KMS-11 (cell line): ENCODE measurements around the gene CFAP299.

Experiments used
- H2AFZ ChIP-seq: fragments of 200-600 bp; sonication (generic); 2 replicates; pipeline ENCODE4 v1.6.1; 2016; ENCODE audit warnings: antibody characterized with exemption, mixed run types, low read depth
- H3K27ac ChIP-seq: fragments of 200-600 bp; sonication (generic); 2 replicates; pipeline ENCODE4 v1.6.1; 2016; ENCODE audit warnings: mild to moderate bottlenecking, mixed run types
- H3K27me3 ChIP-seq: fragments of 200-600 bp; sonication (generic); 2 replicates; pipeline ENCODE4 v1.6.1; 2017; ENCODE audit warnings: mild to moderate bottlenecking, low read depth, mixed run types, moderate library complexity; ENCODE audit not compliant: insufficient read depth
- H3K36me3 ChIP-seq: fragments of 200-600 bp; sonication (generic); 2 replicates; pipeline ENCODE4 v1.6.1; 2017; ENCODE audit warnings: mild to moderate bottlenecking, mixed run types; ENCODE audit not compliant: insufficient read depth
- H3K4me1 ChIP-seq: fragments of 200-600 bp; sonication (generic); 2 replicates; pipeline ENCODE4 v1.6.1; 2016; ENCODE audit warnings: mild to moderate bottlenecking, low read depth, mixed run types; ENCODE audit not compliant: poor library complexity, severe bottlenecking
- H3K4me2 ChIP-seq: fragments of 200-600 bp; sonication (generic); 2 replicates; pipeline ENCODE4 v1.7.0; 2016; ENCODE audit warnings: mild to moderate bottlenecking, mixed run types
- H3K4me3 ChIP-seq: fragments of 200-600 bp; sonication (generic); IDR thresholded peaks from 2 replicates; pipeline ENCODE4 v1.6.1; 2017; ENCODE audit warnings: low read depth, low read length, mixed read lengths; ENCODE audit not compliant: insufficient read depth
- H3K79me2 ChIP-seq: fragments of 200-600 bp; sonication (generic); 2 replicates; pipeline ENCODE4 v1.6.1; 2016; ENCODE audit warnings: low read depth, mixed run types; ENCODE audit not compliant: insufficient read depth
- H3K9ac ChIP-seq: fragments of 200-600 bp; sonication (generic); 2 replicates; pipeline ENCODE4 v1.6.1; 2016; ENCODE audit warnings: mild to moderate bottlenecking, mixed run types
- H4K20me1 ChIP-seq: fragments of 200-600 bp; sonication (generic); 2 replicates; pipeline ENCODE4 v1.6.1; 2016; ENCODE audit warnings: mild to moderate bottlenecking, mixed run types; ENCODE audit not compliant: insufficient read depth
- CTCF ChIP-seq: fragments of 200-600 bp; sonication (generic); conservative IDR thresholded peaks from 2 replicates; pipeline ENCODE4 v1.6.1; 2017; ENCODE audit warnings: low read depth, mild to moderate bottlenecking, antibody characterized with exemption, low read length, moderate library complexity, mixed read lengths

CFAP299 gene

DNA sequence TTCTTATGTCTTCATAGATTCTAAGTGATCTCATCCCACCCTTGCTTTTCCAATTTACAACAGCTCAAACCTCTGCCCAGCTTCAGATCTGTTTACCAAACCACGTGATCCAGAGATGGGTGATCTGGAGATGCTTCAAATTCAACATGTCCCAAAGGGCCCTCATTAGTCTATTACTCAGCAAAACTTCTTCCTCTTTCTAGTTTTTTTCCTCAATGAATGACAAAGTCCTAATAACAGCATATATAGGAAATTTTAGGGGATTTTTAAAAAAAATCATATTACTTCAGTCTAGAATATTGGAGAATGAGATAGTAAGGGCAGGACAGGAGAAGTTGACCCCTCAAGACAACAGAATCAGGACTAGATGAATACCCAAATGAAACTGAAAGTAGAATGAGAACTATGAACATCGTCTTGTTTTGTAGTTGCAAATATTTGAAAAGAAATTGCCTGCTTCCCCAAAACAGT, 127.1 kb downstream of the CFAP299 start:
- H3K79me2 ChIP-seq: no peaks in the 10 kb centered on the region
- peak overlapping the region; percentile 74 for H2AFZ ChIP-seq
- H3K27me3 ChIP-seq: no peaks in the 10 kb centered on the region
- H3K36me3 ChIP-seq: no peaks in the 10 kb centered on the region
- TF ChIP-seq CTCF: no peak
- no peak overlapping the region for H3K4me3 ChIP-seq
- H3K27ac ChIP-seq: no peak overlapping the region
- no peak overlapping the region; the same call in 1 of the 2 replicates for H3K9ac ChIP-seq
- peak overlapping the region; percentile 64 for H3K4me2 ChIP-seq
- no peaks in the 10 kb centered on the region for H4K20me1 ChIP-seq
- H3K4me1 ChIP-seq: peaks cover 9% of the 10 kb centered on the region

DNA sequence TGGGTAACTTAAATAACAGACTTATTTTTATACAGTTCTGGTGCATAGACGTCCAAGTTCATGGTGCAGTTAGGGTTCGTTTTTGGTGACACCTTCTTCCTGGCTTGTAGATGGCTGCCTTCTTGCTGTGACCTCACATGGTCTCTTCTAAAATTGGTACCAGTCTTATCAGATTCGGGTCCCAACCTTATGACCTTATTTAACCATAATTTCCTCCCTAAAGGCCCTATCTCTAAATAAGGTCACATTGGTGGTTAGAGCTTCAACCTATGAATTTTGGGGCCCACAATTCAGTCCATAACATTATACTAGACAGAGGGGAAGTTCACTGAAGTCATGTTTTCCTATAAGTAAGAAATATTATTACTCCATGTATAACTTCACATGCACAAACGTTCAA, 128.0 kb downstream of the CFAP299 start:
- no peaks in the 10 kb centered on the region for H3K27me3 ChIP-seq
- H3K27ac ChIP-seq: no peak overlapping the region
- H3K79me2 ChIP-seq: no peaks in the 10 kb centered on the region
- H3K9ac ChIP-seq: no peak overlapping the region
- H3K4me3 ChIP-seq: no peak overlapping the region
- H4K20me1 ChIP-seq: no peaks in the 10 kb centered on the region
- H3K4me2 ChIP-seq: peak overlapping the region; percentile 64; the same call in 1 of the 2 replicates
- no peaks in the 10 kb centered on the region for H3K36me3 ChIP-seq
- H2AFZ ChIP-seq: peak overlapping the region; percentile 74
- H3K4me1 ChIP-seq: peaks cover 9% of the 10 kb centered on the region
- TF ChIP-seq CTCF: no peak

DNA sequence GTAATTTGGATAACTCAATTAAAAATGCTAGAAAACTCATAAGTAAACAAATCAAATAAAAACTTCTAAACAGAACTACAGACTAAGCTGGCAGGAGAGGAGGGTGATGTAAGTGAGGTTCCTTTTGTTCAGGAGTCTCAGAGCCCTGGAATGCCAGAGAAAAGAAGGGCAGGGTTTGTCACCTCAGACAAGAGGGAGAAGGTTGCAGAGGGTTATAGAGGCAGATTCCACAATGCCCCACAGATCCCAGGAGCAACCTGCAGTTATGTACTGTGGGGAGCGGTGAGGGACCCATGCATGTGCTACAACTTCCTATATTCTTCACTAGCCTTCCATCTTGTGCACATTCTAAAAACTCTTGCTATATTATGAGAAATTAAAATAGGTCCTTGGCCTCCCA, 129.7 kb downstream of the CFAP299 start:
- no peak for TF ChIP-seq CTCF
- Histone ChIP-seq H2AFZ (no peak overlapping the region), H3K27me3 (no peaks in the 10 kb centered on the region), H4K20me1 (no peaks in the 10 kb centered on the region), H3K27ac (no peak overlapping the region), H3K36me3 (no peaks in the 10 kb centered on the region), H3K4me1 (peaks cover 9% of the 10 kb centered on the region), H3K79me2 (no peaks in the 10 kb centered on the region), H3K4me3 (no peak overlapping the region), H3K4me2 (no peak overlapping the region), H3K9ac (no peak overlapping the region)

DNA sequence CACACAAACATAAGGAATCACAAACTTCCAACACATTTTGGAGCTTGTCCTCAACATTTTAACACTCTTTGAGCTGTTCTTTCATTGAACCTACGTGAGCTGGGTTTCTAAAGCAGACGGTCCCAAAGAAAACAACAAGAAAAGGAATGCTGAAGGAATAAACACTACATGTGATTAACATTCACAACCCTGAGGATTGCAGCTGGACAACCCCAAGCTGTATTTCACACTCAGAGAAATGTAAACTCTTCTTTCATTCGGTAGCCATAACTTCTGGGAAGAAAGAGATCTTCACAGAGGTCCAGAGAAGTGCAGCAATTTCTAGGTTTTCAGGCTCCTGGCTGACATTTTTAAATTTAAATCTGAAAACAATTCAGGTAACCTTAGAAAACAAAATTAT, 130.2 kb downstream of the CFAP299 start:
- H2AFZ ChIP-seq: no peak overlapping the region
- H3K4me2 ChIP-seq: no peak overlapping the region
- no peak overlapping the region for H3K27ac ChIP-seq
- H3K27me3 ChIP-seq: no peaks in the 10 kb centered on the region
- no peaks in the 10 kb centered on the region for H4K20me1 ChIP-seq
- no peak overlapping the region for H3K4me3 ChIP-seq
- peaks cover 9% of the 10 kb centered on the region for H3K4me1 ChIP-seq
- H3K9ac ChIP-seq: no peak overlapping the region
- no peak for TF ChIP-seq CTCF
- H3K36me3 ChIP-seq: no peaks in the 10 kb centered on the region
- H3K79me2 ChIP-seq: no peaks in the 10 kb centered on the region

- Histone ChIP-seq H3K9ac (no peak overlapping the region), H3K4me2 (no peak overlapping the region), H4K20me1 (no peaks in the 10 kb centered on the region), H3K27me3 (no peaks in the 10 kb centered on the region), H3K79me2 (no peaks in the 10 kb centered on the region), H3K4me1 (peaks cover 9% of the 10 kb centered on the region), H3K36me3 (no peaks in the 10 kb centered on the region), H2AFZ (no peak overlapping the region), H3K4me3 (no peak overlapping the region), H3K27ac (no peak overlapping the region)
- no peak for TF ChIP-seq CTCF
Observed at GRCh38 chr4:80466618-80467017, 131.1 kb downstream of the CFAP299 start.
